Measurements from ENCODE around the gene RANGRF.
A peak's percentile ranks its signal among the peaks of the same experiment; 100 is the strongest.
"Not testable (repeated sequence)": the region's sequence is repeated elsewhere in the genome, so short reads cannot be mapped to it uniquely, and the experiment has no call there.

Gene RANGRF, protein sequence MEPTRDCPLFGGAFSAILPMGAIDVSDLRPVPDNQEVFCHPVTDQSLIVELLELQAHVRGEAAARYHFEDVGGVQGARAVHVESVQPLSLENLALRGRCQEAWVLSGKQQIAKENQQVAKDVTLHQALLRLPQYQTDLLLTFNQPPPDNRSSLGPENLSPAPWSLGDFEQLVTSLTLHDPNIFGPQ

DNA sequence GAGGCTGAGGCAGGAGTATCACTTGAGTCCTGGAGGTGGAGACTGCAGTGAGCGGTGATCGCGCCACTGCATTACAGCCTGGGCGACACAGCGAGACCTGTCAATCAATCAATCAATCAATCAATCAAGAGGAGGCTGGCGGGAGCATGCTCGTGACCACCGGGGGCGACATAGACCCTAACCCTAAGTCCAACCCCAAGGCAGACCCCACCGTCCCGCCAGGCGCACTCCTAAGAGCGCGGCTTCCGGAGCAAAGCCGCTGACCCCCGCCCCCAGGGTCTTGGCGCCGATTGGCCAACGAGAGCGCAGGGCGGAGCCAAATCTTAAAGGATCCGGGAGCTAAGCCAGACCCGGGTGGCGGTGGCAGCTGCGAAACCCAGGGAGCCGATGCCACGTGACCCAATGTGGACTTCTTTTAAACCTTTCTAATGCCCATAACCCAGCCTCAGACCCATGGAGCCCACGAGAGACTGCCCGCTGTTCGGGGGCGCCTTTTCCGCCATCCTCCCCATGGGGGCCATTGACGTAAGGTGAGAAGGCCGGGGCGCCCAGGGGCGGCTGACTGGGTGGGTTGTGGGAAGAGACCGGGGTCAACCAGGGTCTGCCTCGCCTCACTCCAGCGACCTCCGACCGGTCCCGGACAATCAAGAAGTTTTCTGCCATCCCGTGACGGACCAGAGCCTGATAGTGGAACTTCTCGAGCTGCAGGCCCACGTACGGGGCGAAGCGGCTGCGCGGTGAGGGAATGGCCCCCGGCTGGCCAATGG lies at the start of gene RANGRF:
Gene RANGRF (plus strand): TSS at position 335 of the 767 bp plus-strand sequence. CDS start 119 bp downstream, at position 454.
- no peaks in the 10 kb centered on the region for H3K9me3 ChIP-seq (ENCODE audit: insufficient read depth, low read depth, low read length)
- H3K9ac ChIP-seq (ENCODE audit: low read depth, low read length): peak within 1 kb of the TSS; percentile 91
- H3K4me1 ChIP-seq (ENCODE audit: insufficient read depth, low read length): no peaks in the 10 kb centered on the region
- no peaks in the 10 kb centered on the region for H3K36me3 ChIP-seq (ENCODE audit: insufficient read depth, low read depth, low read length)
- H3K27me3 ChIP-seq (ENCODE audit: insufficient read depth, low read length): no peaks in the 10 kb centered on the region
- H3K4me3 ChIP-seq (ENCODE audit: low read length): peak within 1 kb of the TSS; percentile 93
- H3K27ac ChIP-seq (ENCODE audit: low read length): no peak within 1 kb of the TSS

DNA sequence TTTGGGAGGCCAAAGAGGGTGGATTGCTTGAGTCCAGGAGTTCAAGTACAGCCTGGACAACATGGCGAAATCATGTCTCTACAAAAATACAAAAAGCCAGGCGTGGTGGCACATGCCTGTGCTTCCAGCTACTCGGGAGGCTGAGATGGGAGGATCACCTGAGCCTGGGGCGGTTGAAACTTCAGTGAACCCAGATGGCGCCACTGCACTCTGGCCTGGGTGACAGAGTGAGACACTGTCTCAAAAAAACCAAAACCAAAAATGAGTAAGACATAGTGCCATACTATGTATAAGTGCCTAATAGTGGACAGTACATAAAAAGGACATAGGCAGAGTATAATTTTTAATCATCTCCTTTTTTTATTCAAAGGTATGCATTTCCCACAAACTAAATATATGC lies 44.6 kb upstream of the RANGRF start:
- H3K4me1 ChIP-seq (ENCODE audit: insufficient read depth, low read length): no peaks in the 10 kb centered on the region
- no peaks in the 10 kb centered on the region for H3K27me3 ChIP-seq (ENCODE audit: insufficient read depth, low read length)
- H3K36me3 ChIP-seq (ENCODE audit: insufficient read depth, low read depth, low read length): peaks cover 22% of the 10 kb centered on the region; the same call in 1 of the 2 replicates
- no peaks in the 10 kb centered on the region for H3K9me3 ChIP-seq (ENCODE audit: insufficient read depth, low read depth, low read length)
- H3K4me3 ChIP-seq (ENCODE audit: low read length): no peak overlapping the region
- H3K27ac ChIP-seq (ENCODE audit: low read length): no peak overlapping the region
- H3K9ac ChIP-seq (ENCODE audit: low read depth, low read length): no peak overlapping the region

DNA sequence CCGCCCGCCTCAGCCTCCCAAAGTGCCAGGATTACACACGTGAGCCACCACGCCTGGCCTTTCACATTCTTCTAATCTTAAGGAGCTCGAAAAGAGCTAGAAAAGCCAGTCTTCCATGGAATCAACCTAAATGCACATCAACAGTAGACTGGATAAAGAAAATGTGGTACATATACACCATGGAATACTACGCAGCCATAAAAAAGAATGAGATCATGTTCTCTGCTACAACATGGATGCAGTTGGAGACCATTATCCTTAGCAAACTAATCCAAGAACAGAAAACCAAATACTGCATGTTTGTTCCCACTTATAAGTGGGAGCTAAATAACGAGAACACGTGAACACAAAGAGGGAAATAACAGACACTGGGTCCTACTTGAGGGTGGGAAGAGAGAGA lies 43.7 kb upstream of the RANGRF start:
- Histone ChIP-seq H3K4me3 (ENCODE audit: low read length) (no peak overlapping the region), H3K27ac (ENCODE audit: low read length) (no peak overlapping the region), H3K9me3 (ENCODE audit: insufficient read depth, low read depth, low read length) (no peaks in the 10 kb centered on the region), H3K4me1 (ENCODE audit: insufficient read depth, low read length) (no peaks in the 10 kb centered on the region), H3K9ac (ENCODE audit: low read depth, low read length) (no peak overlapping the region), H3K27me3 (ENCODE audit: insufficient read depth, low read length) (no peaks in the 10 kb centered on the region), H3K36me3 (ENCODE audit: insufficient read depth, low read depth, low read length) (peaks cover 16% of the 10 kb centered on the region; the same call in 1 of the 2 replicates)

DNA sequence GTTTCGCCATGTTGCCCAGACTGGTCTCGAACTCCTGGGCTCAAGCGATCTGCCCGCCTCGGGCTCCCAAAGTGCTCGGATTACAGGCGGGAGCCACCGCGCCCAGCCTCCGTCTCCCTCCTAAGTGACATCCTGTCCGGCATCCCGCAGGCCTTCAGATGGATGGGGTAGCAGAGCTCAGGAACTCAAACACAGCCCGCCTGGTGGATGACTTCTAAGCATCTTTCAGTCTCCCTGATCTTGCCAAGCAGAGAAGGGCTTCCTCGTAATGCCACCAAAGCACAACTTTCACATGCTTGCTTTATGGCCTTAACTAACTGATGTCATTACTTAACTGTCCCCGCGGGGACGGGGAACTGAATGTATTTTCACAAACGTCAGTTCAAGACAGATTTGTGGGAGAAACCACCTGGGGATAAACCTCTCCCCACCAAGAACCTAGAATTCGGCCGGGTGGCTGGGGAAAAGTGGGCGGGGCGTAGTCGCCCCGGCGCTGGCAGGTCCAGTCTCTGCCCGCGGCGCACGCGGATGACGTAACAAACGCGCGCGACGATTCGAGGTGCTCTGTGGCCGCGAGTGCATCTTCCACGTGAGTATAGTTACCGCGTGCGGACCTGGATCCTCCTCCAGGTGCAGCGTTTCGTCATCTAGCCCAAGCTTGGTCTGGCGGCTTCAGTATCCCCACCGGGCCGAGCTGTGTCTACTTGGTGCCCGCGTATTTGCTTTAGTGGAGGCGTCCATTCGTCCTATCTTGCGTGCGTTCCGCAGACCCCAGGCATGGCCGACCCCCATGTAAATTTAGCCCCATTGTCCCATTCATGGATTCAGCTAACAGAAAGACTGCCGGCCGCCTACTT lies 39.5 kb upstream of the RANGRF start, which contains the start of gene PFAS:
Gene PFAS (plus strand): TSS at position 539 of the 857 bp plus-strand sequence. CDS start 4,649 bp downstream, outside the sequence.
- Histone ChIP-seq H3K4me1 (ENCODE audit: insufficient read depth, low read length) (peaks cover 7% of the 10 kb centered on the region; the same call in 1 of the 2 replicates), H3K9ac (ENCODE audit: low read depth, low read length) (peak within 1 kb of the TSS; percentile 98), H3K36me3 (ENCODE audit: insufficient read depth, low read depth, low read length) (peaks cover 18% of the 10 kb centered on the region), H3K27ac (ENCODE audit: low read length) (peak within 1 kb of the TSS; percentile 70), H3K4me3 (ENCODE audit: low read length) (peak within 1 kb of the TSS; percentile 93), H3K9me3 (ENCODE audit: insufficient read depth, low read depth, low read length) (no peaks in the 10 kb centered on the region), H3K27me3 (ENCODE audit: insufficient read depth, low read length) (no peaks in the 10 kb centered on the region)

DNA sequence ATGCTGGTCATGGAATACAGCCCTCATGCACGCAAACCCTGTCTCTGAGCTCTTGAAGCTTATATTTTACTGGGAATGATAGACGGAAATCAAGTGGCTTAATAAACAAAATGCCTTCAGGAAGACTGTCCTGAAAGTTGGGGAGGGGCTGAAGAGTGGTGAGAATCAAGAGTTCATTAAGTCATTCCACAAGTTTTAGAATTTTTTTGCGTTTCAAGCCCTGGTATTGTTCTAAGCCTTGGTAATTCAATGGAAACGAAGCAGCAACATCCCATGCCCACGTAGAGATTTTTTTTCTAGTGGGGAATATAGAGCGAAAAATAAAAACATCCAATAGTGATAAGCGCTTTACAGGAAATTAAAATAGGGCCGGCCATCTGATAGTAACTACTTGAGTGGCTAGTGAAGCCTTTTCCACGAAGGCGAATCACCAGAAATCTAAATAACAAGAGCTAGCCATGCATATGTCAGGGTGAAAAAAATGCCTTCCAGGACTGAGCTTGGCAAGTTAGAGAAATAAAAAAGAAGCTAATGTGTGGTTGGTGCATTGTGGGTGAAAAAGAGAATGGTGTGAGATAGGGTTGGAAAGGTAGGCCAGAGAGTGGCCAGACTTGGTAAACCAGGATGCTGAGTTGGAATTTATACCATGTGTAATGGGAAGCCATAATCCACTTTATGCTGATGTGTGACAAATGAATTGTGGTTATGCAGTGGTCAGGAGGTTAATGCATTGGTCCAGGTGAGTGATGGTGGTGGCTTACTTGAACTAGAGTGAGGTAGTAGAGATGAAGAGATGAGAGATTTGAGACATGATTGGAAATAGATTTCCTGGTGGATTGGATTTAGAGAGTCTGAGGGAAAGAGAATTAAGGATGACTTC lies 38.6 kb upstream of the RANGRF start:
- peak overlapping the region; percentile 70 for H3K27ac ChIP-seq (ENCODE audit: low read length)
- H3K27me3 ChIP-seq (ENCODE audit: insufficient read depth, low read length): no peaks in the 10 kb centered on the region
- H3K9me3 ChIP-seq (ENCODE audit: insufficient read depth, low read depth, low read length): no peaks in the 10 kb centered on the region
- H3K4me1 ChIP-seq (ENCODE audit: insufficient read depth, low read length): peaks cover 7% of the 10 kb centered on the region; the same call in 1 of the 2 replicates
- peak overlapping the region; percentile 98 for H3K9ac ChIP-seq (ENCODE audit: low read depth, low read length)
- H3K4me3 ChIP-seq (ENCODE audit: low read length): peak overlapping the region; percentile 93
- peaks cover 26% of the 10 kb centered on the region for H3K36me3 ChIP-seq (ENCODE audit: insufficient read depth, low read depth, low read length)

DNA sequence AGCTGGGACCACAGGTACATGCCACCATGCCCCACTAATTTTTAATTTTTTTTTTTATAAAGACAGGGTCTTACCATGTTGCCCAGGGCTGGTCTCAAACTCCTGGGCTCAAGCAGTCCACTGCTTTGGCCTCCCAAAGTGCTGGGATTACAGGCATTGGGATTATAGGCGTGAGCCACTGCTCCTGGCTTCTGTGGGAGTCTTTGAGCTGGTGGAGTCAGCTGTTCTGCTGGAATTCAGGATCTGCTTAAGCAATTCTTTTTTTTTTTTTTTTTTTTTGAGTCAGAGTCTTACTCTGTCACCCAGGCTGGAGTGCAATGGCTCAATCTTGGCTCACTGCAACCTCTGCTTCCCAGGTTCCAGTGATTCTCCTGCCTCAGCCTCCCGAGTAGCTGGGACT lies 37.1 kb upstream of the RANGRF start:
- H3K36me3 ChIP-seq (ENCODE audit: insufficient read depth, low read depth, low read length): peaks cover 36% of the 10 kb centered on the region

DNA sequence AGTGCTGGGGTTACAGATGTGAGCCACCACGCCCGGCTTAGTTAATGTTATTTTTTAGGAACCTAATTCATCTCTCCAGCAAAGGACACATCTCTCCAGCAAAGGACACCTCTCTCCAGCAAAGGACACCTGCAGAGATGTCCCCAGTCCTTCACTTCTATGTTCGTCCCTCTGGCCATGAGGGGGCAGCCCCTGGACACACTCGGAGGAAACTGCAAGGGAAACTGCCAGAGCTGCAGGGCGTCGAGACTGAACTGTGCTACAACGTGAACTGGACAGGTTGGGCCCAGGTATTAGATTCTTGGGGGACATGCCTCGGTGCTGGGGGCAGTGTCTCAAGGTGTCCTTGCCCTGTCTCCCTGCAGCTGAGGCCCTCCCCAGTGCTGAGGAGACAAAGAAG lies 34.7 kb upstream of the RANGRF start:
- Histone ChIP-seq H3K27me3 (ENCODE audit: insufficient read depth, low read length) (no peaks in the 10 kb centered on the region), H3K4me1 (ENCODE audit: insufficient read depth, low read length) (peaks cover 7% of the 10 kb centered on the region; the same call in 1 of the 2 replicates), H3K9me3 (ENCODE audit: insufficient read depth, low read depth, low read length) (no peaks in the 10 kb centered on the region), H3K36me3 (ENCODE audit: insufficient read depth, low read depth, low read length) (peaks cover 58% of the 10 kb centered on the region), H3K27ac (ENCODE audit: low read length) (no peak overlapping the region), H3K9ac (ENCODE audit: low read depth, low read length) (no peak overlapping the region), H3K4me3 (ENCODE audit: low read length) (no peak overlapping the region)

More for the DNA sequence above, 37.1 kb upstream of the RANGRF start:
- not testable (repeated sequence) for H3K27ac ChIP-seq (ENCODE audit: low read length); H3K4me3 ChIP-seq (ENCODE audit: low read length); H3K9me3 ChIP-seq (ENCODE audit: insufficient read depth, low read depth, low read length); H3K4me1 ChIP-seq (ENCODE audit: insufficient read depth, low read length); H3K9ac ChIP-seq (ENCODE audit: low read depth, low read length); H3K27me3 ChIP-seq (ENCODE audit: insufficient read depth, low read length)

DNA sequence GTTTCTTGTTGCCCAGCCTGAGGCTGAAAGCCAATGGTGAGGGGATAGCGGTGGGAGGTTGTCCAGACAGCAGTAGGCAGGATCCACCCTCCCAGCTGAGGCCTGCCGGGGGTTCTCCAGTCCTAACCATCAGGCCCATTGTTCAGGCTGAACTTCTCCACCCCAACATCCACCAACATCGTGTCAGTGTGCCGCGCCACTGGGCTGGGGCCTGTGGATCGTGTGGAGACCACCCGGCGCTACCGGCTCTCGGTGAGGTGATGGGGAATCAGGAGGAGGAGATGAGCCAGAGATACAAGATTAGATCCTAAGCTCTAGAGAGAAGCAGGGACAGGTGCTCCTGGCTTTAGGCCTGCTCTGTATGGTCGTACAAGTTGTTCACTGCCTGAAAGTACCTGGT lies 33.6 kb upstream of the RANGRF start:
- peaks cover 7% of the 10 kb centered on the region; the same call in 1 of the 2 replicates for H3K4me1 ChIP-seq (ENCODE audit: insufficient read depth, low read length)
- H3K27ac ChIP-seq (ENCODE audit: low read length): no peak overlapping the region
- H3K9me3 ChIP-seq (ENCODE audit: insufficient read depth, low read depth, low read length): no peaks in the 10 kb centered on the region
- H3K4me3 ChIP-seq (ENCODE audit: low read length): no peak overlapping the region
- H3K9ac ChIP-seq (ENCODE audit: low read depth, low read length): no peak overlapping the region
- peaks cover 68% of the 10 kb centered on the region for H3K36me3 ChIP-seq (ENCODE audit: insufficient read depth, low read depth, low read length)
- no peaks in the 10 kb centered on the region for H3K27me3 ChIP-seq (ENCODE audit: insufficient read depth, low read length)

DNA sequence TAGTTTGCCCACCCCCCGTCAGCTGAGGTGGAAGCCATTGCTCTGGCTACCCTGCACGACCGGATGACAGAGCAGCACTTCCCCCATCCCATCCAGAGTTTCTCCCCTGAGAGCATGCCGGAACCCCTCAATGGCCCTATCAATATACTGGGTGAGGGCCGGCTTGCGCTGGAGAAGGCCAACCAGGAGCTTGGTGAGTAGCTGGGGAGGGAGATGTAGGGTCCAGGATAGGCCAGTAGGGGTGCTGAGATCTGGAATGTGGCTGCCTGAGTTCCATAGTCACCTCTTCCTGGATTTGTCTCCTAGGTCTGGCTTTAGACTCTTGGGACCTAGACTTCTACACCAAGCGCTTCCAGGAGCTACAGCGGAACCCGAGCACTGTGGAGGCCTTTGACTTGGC lies 33.0 kb upstream of the RANGRF start:
- Histone ChIP-seq H3K4me3 (ENCODE audit: low read length) (no peak overlapping the region), H3K9ac (ENCODE audit: low read depth, low read length) (no peak overlapping the region), H3K27me3 (ENCODE audit: insufficient read depth, low read length) (no peaks in the 10 kb centered on the region), H3K9me3 (ENCODE audit: insufficient read depth, low read depth, low read length) (no peaks in the 10 kb centered on the region), H3K36me3 (ENCODE audit: insufficient read depth, low read depth, low read length) (peaks cover 74% of the 10 kb centered on the region), H3K4me1 (ENCODE audit: insufficient read depth, low read length) (0 out of 2 replicates have a peak, but pooled peaks cover 2% of the 10 kb centered on the region), H3K27ac (ENCODE audit: low read length) (no peak overlapping the region)

DNA sequence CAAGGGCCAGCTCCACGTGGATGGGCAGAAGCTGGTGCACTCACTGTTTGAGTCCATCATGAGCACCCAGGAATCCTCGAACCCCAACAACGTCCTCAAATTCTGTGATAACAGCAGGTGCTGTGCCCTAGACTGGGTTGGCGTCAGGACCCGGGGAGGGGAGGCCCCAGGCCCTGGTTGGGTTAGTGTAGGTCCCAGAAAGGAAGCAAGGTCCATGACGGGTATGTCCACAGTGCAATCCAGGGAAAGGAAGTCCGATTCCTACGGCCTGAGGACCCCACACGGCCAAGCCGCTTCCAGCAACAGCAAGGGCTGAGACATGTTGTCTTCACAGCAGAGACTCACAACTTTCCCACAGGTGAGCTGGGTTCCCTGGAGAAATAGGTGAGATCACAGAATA lies 32.2 kb upstream of the RANGRF start:
- no peak overlapping the region for H3K27ac ChIP-seq (ENCODE audit: low read length)
- no peaks in the 10 kb centered on the region for H3K4me1 ChIP-seq (ENCODE audit: insufficient read depth, low read length)
- H3K4me3 ChIP-seq (ENCODE audit: low read length): no peak overlapping the region
- no peaks in the 10 kb centered on the region for H3K27me3 ChIP-seq (ENCODE audit: insufficient read depth, low read length)
- no peak overlapping the region for H3K9ac ChIP-seq (ENCODE audit: low read depth, low read length)
- peaks cover 82% of the 10 kb centered on the region for H3K36me3 ChIP-seq (ENCODE audit: insufficient read depth, low read depth, low read length)
- no peaks in the 10 kb centered on the region for H3K9me3 ChIP-seq (ENCODE audit: insufficient read depth, low read depth, low read length)

DNA sequence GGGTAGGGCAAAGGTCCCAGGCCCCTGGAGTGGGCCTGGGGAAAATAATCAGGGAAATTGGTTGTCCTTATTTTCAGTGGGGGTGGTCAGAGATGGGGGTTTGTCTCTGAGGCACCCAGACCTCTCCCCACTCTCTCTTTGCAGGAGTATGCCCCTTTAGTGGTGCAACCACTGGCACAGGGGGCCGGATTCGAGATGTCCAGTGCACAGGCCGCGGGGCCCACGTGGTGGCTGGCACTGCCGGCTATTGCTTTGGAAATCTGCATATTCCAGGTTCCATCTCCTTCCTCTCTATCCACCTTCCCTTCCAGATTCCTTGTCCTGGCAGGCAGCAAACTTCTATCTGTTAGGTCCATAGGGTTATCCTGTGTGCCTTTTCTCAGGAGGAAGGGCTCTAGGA lies 31.8 kb upstream of the RANGRF start:
- Histone ChIP-seq H3K9ac (ENCODE audit: low read depth, low read length) (no peak overlapping the region), H3K4me1 (ENCODE audit: insufficient read depth, low read length) (no peaks in the 10 kb centered on the region), H3K27ac (ENCODE audit: low read length) (no peak overlapping the region), H3K9me3 (ENCODE audit: insufficient read depth, low read depth, low read length) (no peaks in the 10 kb centered on the region), H3K27me3 (ENCODE audit: insufficient read depth, low read length) (no peaks in the 10 kb centered on the region), H3K36me3 (ENCODE audit: insufficient read depth, low read depth, low read length) (peaks cover 86% of the 10 kb centered on the region), H3K4me3 (ENCODE audit: low read length) (no peak overlapping the region)
